ENCODE measurements around the gene MCAT.

Gene MCAT

GRCh38 chr22:43133401-43133800 is 9.8 kb downstream of the MCAT start:
- TF ChIP-seq CTCF (IDR thresholded peaks at IDR 0.05; ENCODE audit: control insufficient read depth, extremely low read depth, insufficient read depth): no peak
- no peak overlapping the region for H3K4me3 ChIP-seq (ENCODE audit: low read depth, low read length)
- DNase-seq (ENCODE audit: low read depth): no peak

GRCh38 chr22:43131773-43132501 is 11.3 kb downstream of the MCAT start:
- no peak for DNase-seq (ENCODE audit: low read depth)
- TF ChIP-seq CTCF (IDR thresholded peaks at IDR 0.05; ENCODE audit: control insufficient read depth, extremely low read depth, insufficient read depth): no peak
- no peak overlapping the region for H3K4me3 ChIP-seq (ENCODE audit: low read depth, low read length)

- no peak for TF ChIP-seq CTCF (IDR thresholded peaks at IDR 0.05; ENCODE audit: control insufficient read depth, extremely low read depth, insufficient read depth)
- H3K4me3 ChIP-seq (ENCODE audit: low read depth, low read length): no peak overlapping the region
- no peak for DNase-seq (ENCODE audit: low read depth)
These were observed 13.5 kb downstream of the MCAT start for GRCh38 chr22:43129426-43130425.

GRCh38 chr22:43128928-43129424 is 14.2 kb downstream of the MCAT start:
- TF ChIP-seq CTCF (IDR thresholded peaks at IDR 0.05; ENCODE audit: control insufficient read depth, extremely low read depth, insufficient read depth): no peak
- no peak for DNase-seq (ENCODE audit: low read depth)
- H3K4me3 ChIP-seq (ENCODE audit: low read depth, low read length): no peak overlapping the region

- no peak for DNase-seq (ENCODE audit: low read depth)
- TF ChIP-seq CTCF (IDR thresholded peaks at IDR 0.05; ENCODE audit: control insufficient read depth, extremely low read depth, insufficient read depth): no peak
- no peak overlapping the region for H3K4me3 ChIP-seq (ENCODE audit: low read depth, low read length)
These were observed 15.1 kb downstream of the MCAT start for GRCh38 chr22:43128116-43128515.

GRCh38 chr22:43127166-43127908 is 15.9 kb downstream of the MCAT start:
- no peak overlapping the region for H3K4me3 ChIP-seq (ENCODE audit: low read depth, low read length)

More at GRCh38 chr22:43127166-43127908, 15.9 kb downstream of the MCAT start:
- no peak for DNase-seq (ENCODE audit: low read depth)
- no peak for TF ChIP-seq CTCF (IDR thresholded peaks at IDR 0.05; ENCODE audit: control insufficient read depth, extremely low read depth, insufficient read depth)
